ENCODE results near the gene RNF187. TPM values are rescaled to one million over a fixed set of nuclear protein-coding genes. Genes with fewer than 3 reads are reported as not detected.

The RNF187 gene
- total RNA-seq, 1 donor from 2014 or later: 128 TPM

- Histone ChIP-seq H3K27me3 (ENCODE audit: control insufficient read depth, insufficient read depth, low read length) (peaks cover 23% of the 10 kb centered on the region), H3K36me3 (ENCODE audit: control insufficient read depth, insufficient read depth, low read length) (no peaks in the 10 kb centered on the region), H3K4me3 (ENCODE audit: low read depth, low read length) (no peak overlapping the region)
- no peak for TF ChIP-seq CTCF (IDR thresholded peaks at IDR 0.05; ENCODE audit: insufficient read depth, low read length, poor library complexity, severe bottlenecking)
- no peak for DNase-seq (ENCODE audit: low read depth)
Measured at GRCh38 chr1:228511546-228512445, 24.6 kb downstream of the RNF187 start.

- Histone ChIP-seq H3K36me3 (ENCODE audit: control insufficient read depth, insufficient read depth, low read length) (no peaks in the 10 kb centered on the region), H3K27me3 (ENCODE audit: control insufficient read depth, insufficient read depth, low read length) (peaks cover 26% of the 10 kb centered on the region), H3K4me3 (ENCODE audit: low read depth, low read length) (no peak overlapping the region)
- no peak for DNase-seq (ENCODE audit: low read depth)
- TF ChIP-seq CTCF (IDR thresholded peaks at IDR 0.05; ENCODE audit: insufficient read depth, low read length, poor library complexity, severe bottlenecking): no peak
Measured at GRCh38 chr1:228512781-228513198, 25.6 kb downstream of the RNF187 start.

GRCh38 chr1:228513236-228513900 lies 26.2 kb downstream of the RNF187 start:
- Histone ChIP-seq H3K36me3 (ENCODE audit: control insufficient read depth, insufficient read depth, low read length) (no peaks in the 10 kb centered on the region), H3K4me3 (ENCODE audit: low read depth, low read length) (no peak overlapping the region), H3K27me3 (ENCODE audit: control insufficient read depth, insufficient read depth, low read length) (peaks cover 28% of the 10 kb centered on the region)
- no peak for DNase-seq (ENCODE audit: low read depth)
- TF ChIP-seq CTCF (IDR thresholded peaks at IDR 0.05; ENCODE audit: insufficient read depth, low read length, poor library complexity, severe bottlenecking): no peak

DNA sequence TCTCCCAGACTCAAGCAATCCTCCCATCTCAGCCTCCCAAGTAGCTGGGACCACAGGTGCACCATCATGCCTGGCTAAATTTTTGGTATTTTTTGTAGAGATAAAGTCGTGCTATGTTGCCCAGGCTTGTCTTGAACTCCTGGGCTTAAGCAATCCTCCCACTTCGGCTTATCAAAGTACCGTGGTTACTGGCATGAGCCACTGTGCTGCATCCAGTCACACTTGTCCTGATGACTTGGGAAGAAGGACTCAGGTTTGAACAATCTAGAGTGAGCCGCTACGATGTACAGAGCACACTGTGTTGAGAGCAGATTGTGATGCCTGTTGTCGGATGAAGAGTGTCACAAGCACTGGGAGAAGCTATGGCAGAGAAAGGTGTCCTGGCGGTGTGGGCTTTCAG lies 27.2 kb downstream of the RNF187 start:
- Histone ChIP-seq H3K4me3 (ENCODE audit: low read depth, low read length) (no peak overlapping the region), H3K36me3 (ENCODE audit: control insufficient read depth, insufficient read depth, low read length) (no peaks in the 10 kb centered on the region), H3K27me3 (ENCODE audit: control insufficient read depth, insufficient read depth, low read length) (peaks cover 28% of the 10 kb centered on the region)
- TF ChIP-seq CTCF (IDR thresholded peaks at IDR 0.05; ENCODE audit: insufficient read depth, low read length, poor library complexity, severe bottlenecking): no peak
- no peak for DNase-seq (ENCODE audit: low read depth)

DNA sequence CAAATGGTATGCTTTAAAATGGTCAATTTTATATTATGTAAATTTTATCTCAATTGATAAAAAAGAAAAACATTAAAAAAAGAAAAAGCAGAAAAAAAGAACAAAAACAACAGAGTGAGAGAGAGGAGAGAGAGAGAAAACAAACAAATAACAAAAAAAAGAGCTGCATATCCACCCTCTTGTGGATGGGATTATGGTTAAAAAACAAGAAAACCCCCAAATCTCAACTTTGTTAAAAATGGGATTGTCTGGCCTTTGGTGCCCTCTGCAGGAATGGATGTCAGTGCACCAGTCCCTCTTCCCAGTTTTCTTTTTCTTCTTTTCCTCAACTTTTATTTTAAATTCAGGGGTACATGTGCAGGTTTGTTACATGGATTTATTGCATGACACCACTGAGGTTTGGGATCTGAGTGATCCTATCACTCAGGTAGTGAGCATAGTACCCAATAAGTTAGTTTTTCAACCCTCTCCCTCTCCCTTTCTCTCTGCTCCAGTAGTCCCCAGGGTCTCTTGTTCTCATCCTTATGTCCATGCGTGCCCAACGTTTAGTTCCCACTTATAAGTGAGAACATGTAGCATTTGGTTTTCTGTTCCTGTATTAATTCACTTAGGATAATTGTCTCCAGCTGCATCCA lies 28.1 kb downstream of the RNF187 start:
- H3K27me3 ChIP-seq (ENCODE audit: control insufficient read depth, insufficient read depth, low read length): peaks cover 29% of the 10 kb centered on the region
- DNase-seq (ENCODE audit: low read depth): no peak
- TF ChIP-seq CTCF (IDR thresholded peaks at IDR 0.05; ENCODE audit: insufficient read depth, low read length, poor library complexity, severe bottlenecking): peak; percentile 53
- H3K36me3 ChIP-seq (ENCODE audit: control insufficient read depth, insufficient read depth, low read length): no peaks in the 10 kb centered on the region
- no peak overlapping the region for H3K4me3 ChIP-seq (ENCODE audit: low read depth, low read length)
